ENCODE data around the gene HK2. TPM values are rescaled to one million over a fixed set of nuclear protein-coding genes. Genes with fewer than 3 reads are reported as not detected.

HK2 gene
- total RNA-seq, 4 donors from 2014 or later, result 23.5 to 197 (median 27.3) TPM

- no peak for TF ChIP-seq CTCF (IDR thresholded peaks at IDR 0.05; ENCODE audit: low read depth)
Measured at GRCh38 chr2:74917702-74918619, 84.0 kb downstream of the HK2 start.

- TF ChIP-seq CTCF (IDR thresholded peaks at IDR 0.05; ENCODE audit: low read depth), result no peak
Measured at GRCh38 chr2:74919827-74920226, 85.9 kb downstream of the HK2 start.

- no peak for TF ChIP-seq CTCF (IDR thresholded peaks at IDR 0.05; ENCODE audit: low read depth)
Measured at GRCh38 chr2:74921236-74921736, 87.4 kb downstream of the HK2 start.

DNA sequence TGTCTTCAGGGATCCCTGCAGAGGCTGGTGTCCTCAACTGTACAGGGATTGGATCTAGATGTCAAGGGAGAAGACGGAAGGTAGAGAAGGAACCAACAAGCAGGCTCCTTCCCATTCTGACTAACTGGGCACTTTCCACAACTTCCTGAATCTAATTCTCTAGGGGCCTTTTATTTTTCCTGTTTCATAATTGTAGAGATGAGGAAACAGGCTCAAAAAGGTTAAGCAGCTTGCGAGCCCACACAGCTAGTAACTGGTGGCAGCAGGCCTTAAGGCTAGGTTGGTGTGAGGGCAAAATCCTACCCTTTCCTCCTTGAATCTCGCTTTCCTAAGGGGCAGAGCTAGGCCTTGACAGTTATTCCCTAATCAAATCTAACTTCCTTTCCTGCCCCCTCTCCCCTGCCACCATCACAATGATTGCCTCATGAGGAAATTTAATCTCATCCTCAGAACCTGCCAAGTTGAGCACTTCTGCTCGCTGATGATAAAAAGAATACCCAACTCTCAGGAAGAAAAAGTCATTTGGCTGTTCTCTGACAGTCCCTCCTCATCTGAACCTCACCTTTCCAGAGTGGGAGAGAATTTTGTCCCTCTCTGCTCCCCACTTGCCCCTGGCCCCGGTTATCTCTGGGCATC is 88.8 kb downstream of the HK2 start:
- TF ChIP-seq CTCF (IDR thresholded peaks at IDR 0.05; ENCODE audit: low read depth), result no peak

DNA sequence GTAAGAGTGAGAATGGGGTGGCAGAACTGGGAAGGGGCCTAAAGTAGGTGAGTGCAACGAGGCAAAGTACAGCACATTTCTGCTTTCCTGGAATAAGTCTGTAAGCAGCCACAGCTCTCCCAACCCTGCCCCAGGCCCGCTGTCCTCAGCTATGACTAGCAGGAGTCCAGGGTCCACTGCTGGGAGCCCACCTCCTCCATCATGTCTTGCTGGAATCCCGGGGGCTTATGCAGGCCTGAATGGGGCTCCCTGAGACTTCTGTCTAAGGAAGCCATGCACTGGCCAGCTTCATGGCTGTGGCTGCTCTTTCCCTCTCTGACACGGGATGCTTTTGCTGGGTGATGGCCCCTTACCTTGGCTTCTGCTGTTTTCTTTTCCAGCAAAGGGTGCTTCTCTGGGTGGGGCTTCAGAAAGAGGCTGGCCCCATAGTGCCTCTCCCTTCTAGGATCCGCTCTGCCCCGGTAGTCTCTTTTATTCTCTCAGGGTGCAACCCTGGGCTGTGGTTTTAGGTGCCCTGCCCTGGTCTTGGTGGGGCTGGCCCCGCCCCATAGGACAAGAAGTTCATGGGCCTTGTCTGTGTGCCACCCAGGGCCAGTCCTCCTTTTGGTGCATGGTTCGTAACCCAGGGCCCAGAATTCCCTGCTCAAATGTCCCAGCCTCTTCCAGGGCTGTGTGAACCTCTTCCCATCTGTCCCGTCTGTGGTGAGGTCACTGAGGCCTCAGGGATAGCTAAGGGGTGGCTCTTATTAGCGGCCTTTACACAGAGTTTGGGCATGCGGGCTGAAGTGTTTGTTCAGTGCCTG is 90.7 kb downstream of the HK2 start:
- no peak for TF ChIP-seq CTCF (IDR thresholded peaks at IDR 0.05; ENCODE audit: low read depth)

DNA sequence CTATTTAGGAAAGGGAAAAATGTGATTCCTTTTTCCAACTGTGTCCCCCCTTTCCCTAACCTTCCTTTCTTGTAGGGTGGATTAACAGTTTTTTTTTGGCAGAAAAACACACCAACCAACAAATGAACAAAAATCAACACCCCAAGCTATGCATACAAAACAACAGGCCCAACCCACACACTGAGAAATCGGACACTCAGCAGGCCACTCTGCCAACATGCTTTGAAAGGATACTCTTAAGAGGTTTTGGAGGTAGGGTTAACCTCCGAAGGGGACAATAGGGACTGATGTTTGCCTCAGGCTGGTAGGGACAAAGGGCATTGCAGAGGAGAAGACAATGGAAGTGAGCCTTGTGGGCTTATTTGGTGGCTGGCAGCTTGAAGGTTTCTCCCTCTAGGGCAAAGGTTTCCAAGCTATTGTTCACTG is 91.4 kb downstream of the HK2 start:
- no peak for TF ChIP-seq CTCF (IDR thresholded peaks at IDR 0.05; ENCODE audit: low read depth)

Data from subcutaneous adipose tissue (tissue), 4 donors.